Stimulated activated CD4-positive, alpha-beta T cell treated with anti-CD3 and anti-CD28 coated beads, Interleukin-12 subunit alpha, Interleukin-12 subunit beta, amount 100 ng/mL, for 24 hours (primary cell): ENCODE data around the gene LSP1.
A peak's percentile ranks its signal among the peaks of the same experiment; 100 is the strongest.
"Not testable (repeated sequence)": the region's sequence is repeated elsewhere in the genome, so short reads cannot be mapped to it uniquely, and the experiment has no call there.

Source experiments
- DNase-seq, 2 experiments: peaks; one replicate each; pipeline ENCODE4 v3.0.0-alpha.2; 2020; ENCODE audit warnings: low read depth in 2 of 2

Gene LSP1

DNA sequence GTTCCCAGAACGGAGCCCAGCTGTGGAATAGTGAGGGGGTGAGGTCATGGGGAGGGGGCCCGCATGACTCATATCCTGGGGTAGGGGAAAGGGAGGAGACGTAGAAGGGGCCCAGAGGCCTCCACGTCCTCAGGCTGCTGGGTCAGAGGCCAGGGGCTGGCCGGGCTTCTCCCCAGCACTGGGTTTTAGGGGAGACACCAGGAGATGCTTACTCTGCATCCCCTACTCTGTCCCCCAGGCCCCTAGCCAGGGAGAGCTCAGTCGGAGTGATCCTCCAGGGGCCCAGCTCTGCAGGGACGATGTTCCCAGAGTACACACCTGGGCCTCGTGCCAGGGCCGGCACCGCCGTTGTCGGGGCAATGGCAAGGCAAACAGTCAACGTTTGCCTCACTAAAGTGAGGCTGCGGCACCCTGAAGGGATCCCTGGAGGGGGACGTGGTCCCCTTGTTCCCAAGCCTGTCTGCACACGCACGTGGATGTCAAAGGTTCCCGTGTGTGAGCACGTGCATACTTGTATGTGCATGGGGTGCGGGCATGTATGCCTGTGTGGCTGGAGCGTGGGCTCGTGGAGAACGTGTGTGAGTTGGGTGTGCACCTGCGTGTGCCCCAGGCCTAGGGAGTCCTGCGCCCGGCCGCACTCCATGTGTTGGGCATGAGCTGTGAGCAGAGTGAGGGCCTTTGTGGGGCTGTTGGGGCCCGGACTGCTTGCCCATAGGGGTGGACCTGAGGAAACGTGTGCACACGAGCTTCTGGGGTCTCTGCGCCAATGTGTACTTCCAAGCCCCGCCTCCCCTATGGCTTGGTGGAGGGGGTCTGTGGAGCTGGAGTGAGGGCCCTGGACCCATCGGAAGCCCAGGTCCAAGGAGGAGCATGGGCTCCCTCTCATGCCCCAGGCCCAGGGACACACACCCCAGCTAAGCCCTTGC lies 24.6 kb downstream of the LSP1 start:
- no peak for DNase-seq

DNA sequence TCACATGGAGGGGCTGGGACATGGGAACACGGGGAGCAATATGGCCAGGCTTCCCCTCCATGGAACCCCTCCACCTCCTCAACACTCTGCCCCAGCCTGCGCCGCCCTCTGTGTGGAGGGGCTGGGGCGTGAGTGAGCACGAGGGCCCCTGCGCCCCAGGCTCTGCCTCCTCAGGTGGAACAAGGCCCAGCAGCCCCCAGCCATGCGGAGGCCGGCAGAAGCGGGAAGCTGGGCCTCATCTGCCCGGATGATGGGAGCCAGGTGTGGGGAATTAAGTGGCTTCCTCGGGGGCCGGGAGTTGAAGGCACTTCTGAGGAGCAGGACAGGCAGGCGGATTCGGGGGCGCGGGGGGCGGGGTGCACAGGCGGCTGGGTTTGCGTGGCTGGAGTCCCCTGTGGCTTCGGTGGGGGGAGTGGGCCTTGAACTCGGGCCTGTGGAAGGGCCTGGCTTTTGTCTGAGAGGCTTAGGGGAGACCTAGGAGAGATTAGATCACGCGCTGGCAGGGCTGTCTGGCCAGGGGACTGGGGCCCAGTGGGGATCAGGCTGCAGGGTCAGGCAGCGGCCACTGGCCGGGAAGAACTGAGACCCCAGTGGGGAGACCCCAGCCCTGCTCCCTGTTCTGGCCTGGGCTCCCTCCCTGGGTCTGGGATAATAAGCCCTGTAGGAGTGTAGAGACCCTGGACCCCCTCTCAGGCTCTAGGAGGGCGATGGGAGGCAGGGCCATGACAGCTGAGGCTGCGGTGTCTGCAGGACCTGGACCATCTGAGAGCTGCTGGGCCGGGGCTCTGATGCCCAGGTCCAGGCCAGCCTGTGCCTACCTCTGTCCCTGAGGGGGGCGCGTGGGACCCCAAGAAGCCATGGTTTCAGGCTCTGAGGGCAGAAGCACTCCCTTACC lies 25.5 kb downstream of the LSP1 start:
- DNase-seq, result no peak

DNA sequence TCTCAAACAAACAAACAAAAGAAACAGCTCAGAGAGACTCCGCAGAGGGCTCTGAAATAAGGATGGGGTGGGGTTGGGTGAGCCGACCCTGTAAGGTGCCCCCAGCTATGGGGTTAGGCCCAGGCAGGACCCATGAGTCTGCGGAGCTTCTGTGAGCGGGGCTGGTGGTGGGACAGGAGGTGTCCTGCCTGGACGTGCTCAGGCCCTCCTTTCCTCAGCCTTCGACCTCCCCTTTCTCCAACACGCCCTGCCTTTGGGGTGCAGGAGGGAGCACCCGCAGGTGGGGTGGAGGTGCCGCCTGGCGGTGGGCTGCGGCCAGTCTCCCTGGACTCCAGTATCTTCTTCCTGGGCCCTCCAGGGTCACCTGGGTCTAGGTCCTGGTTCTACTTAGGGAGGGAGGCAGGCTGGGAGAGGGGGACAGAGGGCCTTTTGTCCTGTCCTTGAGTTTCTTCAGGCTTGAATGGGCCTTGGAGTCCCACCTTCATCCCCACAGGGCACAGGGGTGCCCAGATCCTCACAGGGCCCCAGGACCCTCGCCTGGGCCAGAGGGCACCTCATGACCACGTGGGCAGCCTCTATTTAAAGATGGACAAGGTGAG lies 26.6 kb downstream of the LSP1 start:
- DNase-seq, result no peak

DNA sequence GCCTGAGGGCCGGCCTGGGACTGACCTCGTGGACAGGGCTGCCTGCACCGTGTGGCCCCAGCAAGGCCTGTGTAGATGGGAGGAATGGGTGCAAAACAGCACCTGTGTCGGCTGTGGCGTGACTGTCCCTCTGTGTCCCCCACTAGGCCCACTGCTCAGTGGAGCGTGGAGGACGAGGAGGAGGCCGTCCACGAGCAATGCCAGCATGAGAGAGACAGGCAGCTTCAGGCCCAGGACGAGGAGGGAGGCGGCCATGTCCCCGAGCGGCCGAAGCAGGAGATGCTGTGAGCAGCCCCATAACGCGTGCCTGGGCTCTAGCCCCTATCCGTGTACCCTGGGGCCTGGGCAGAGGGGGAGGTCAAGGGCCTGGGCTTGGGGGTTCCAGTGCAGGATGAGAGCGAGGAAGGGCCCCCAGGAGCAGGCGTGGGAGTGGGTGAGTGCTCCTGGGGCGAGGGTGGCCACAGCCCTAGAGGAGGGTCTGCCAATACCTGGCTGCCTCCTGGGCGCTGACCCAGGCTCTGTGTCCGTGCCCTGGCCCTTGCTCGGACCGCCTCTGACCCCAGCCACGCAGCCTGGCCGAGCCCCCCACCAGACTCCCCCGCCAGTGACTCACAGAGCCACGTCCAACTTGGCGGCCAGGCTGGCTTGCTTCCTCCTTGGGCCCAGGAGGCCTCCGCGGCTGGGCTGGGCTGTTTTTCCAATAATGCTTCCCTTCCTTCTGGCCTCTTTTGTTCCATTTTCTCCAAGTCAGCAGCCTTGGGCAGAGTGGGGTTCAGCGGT lies 27.2 kb downstream of the LSP1 start:
- DNase-seq, result no peak

DNA sequence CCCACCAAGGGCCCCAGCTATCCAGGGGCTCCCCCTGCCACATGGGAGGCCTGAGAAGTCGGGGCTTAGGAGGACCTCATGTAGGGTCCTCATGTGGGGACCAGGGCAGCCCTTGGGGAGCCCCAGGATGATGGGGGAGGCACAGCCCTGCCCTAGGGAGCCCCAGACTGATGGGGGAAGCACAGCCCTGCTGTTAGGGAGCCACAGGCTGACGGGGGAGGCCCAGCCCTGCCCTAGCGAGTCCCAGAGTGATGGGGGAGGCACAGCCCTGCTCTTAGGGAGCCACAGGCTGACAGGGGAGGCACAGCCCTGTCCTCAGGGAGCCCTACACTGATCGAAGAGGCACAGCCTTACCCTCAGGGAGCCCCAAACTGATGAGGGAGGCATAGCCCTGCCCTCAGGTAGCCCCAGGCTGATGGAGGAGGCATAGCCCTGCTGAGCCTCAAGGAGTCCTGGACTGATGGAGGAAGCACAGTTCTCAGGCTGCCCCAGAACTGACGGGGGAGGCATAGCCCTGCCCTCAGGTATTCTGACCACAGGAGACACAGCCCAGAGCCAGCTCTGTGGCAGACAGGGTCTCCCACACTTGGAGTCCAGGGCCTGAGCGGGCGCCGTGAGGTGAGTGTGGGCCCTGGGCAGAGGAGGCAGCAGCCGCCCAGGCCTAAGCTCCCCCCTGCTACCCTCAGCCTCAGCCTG lies 28.0 kb downstream of the LSP1 start:
- no peak for DNase-seq

DNA sequence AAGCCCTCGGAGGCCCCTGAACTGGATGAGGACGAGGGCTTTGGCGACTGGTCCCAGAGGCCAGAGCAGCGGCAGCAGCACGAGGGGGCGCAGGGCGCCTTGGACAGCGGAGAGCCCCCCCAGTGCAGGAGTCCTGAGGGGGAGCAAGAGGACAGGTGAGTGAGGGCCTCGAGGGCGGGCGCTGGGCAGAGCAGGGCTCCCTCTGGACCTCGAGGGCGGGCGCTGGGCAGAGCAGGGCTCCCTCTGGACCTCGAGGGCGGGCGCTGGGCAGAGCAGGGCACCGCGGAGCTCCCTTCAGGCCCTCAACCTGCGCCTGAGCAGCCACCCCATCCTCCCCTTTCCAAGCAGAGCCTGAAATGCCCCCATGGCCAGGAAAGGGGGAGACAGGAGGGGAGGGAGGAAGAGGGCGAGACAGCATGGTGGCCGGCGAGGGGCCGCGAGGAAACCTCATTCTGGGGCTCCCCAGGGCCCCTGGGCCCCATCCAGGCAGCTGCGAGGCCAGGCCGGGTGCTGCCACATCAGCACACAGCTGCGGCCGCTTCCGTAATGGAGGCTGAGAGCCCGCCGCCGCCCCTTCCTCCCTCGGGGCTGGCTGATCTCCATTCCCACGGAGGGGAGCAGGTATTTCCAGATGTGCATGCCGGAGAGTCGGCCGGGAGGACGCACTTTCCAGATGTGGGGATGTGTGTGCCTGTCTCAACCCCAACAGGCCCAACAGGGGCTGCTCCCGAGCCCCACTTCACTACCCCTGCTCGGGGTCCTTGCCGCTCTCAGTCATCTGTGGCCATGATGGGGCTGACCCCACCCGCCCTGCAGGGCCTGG lies 28.8 kb downstream of the LSP1 start:
- no peak for DNase-seq

DNA sequence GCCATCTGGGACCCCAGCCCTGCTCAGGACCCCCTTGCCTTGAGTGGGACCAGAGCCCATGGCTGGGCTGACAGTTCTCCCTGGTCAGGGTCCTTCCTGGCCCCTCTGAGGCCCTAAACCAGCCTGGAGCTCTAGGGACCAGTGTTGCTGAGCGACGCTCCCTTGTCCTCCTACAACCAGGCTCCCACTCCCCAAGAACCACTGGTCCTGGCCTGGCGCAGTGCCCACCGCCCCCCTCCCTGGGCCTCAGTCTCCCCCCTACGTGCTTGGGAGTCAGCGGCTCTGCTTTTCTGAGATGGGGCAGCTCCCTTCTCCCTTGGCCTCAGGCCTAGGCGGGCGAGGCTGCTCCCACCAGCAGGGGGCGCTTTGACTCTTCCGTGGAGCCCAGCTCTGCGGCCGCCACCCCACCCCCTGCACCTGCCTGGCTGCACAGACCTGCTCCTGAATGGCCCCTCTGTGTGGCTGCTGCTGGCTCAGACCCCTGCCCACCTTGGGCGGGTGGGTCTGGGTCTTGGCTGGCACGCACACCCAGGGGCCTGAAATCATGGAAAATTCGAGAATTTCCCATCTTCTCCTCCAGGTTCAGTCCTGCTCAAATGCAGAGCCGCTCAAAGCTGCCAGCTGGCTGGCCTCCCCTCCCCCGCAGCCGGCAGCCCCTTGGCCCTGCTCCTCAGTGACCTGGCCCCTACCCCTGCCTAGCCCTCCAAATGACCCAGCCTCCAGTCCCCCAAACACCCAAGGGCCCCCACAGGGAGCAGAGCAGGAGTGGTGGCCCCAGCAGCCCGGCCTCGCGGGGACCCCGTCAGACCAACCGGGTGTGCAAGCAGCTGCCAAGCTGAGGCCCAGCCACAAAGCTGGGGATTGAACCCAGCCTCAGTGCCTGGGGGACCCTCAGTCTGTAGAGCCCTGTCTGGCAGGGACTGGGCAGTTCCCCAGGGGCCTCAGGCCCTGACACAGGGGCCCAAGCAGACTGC lies 29.7 kb downstream of the LSP1 start:
- peak; percentile 59 to 80 for DNase-seq

DNA sequence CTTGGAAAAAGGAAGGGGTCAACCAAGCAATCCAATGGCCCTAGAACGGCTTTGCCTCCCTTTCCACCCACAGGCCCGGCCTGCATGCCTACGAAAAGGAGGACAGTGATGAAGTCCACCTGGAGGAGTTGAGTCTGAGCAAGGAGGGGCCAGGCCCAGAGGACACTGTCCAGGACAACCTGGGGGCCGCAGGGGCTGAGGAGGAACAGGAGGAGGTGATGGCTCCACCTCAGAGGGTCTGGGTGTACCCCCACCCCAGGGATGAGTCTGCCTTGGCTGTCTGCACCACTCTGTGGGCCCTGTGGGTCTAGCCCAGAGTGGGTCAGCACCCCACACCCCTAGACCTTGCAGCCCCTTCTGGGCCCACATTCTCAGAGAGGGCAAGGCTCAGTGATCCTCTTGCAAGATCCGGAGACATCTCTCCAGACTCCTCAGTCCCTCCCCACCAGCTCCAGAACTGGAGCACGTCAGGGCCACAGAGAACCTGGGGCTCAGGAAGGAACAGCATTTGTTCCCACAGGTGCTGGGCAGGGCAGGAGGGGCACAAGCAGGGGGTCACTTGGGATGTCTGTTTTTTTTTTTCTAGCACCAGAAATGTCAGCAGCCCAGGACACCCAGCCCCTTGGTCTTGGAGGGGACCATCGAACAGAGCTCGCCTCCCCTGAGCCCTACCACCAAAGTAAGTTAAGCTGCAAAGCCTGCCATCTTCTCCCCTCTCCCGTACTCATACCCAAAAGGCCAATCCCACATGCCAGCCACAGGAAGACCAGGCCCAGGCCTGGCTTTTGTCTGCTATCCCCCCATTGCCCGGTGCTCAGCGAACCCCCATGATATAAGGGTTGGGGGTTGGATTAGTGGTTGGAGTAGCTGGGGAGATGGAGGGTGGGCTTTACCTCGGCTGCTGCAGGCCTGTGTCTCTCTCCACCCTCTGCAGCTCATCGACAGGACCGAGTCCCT lies 30.7 kb downstream of the LSP1 start:
- no peak for DNase-seq

DNA sequence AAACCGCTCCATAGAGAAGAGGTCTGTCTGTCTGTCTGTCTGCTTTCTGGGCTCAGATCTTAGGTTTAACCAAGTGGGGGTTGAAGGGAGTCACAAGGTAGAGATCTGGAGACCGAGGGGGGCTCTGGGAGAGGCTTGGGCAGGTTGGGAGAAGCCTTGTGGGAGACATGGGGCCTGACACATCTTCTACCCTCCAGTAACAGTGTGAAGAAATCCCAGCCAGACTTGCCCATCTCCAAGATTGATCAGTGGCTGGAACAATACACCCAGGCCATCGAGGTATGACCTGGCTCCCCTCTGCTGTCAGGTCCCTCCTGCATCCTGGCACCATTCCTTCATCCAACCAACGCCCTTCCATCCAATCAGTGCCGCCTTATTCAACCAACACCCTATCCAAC lies 31.4 kb downstream of the LSP1 start:
- DNase-seq, result no peak

DNA sequence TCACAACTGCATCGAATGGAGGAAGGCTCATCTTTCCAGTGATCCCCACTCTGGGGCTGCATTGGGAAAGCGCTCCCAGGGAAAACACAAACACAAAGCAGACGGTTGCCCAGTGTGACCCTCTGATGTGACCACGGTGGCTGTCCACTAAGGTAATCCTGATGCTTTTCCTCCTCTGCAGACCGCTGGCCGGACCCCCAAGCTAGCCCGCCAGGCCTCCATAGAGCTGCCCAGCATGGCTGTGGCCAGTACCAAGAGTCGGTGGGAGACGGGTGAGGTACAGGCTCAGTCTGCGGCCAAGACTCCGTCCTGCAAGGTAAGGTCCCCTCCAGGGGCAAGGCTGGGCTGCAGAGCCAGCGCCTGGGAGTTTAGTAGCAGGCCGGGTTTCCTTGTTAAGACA lies 33.7 kb downstream of the LSP1 start:
- not testable (repeated sequence) for DNase-seq

DNA sequence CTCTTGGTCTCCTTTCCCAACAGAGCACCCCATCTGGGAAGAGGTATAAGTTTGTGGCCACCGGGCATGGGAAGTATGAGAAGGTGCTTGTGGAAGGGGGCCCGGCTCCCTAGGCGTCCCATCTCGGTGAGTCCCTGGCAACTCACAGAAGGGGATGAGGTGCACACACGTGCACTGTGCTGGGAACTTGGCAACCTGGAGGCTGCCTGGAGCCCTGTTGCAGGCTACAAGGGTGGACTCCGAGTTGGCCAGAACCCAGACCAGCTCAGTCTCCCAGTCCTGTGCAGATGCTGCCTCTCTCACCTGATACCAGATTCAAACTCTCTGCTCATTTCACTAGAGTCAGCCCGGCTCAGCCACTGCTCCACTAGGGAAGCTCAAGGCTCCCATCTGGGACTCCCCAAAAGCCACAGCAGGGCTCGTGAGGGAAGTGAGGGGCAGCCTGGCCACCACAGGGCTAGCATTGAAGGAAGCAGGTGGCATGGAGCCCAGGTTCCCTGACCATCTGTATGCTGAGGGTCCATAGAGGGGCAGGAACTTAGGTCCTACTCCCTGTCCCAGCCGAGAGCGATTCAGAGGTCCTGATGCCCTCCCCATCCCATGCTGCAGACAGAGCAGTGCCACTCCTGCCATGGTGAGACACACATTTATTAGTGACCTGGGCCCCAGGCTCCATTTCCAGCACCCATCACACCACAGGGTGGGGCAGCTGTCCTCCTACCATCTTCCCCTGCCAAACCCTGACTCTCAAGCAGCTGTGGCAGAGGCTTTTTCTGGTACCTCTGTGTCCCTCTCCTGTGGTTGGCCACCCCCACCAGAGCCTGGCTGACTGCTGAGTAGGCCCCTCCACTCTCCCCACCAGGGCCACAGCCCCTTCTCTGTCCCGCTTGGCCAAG lies 34.8 kb downstream of the LSP1 start:
- DNase-seq, result no peak

DNA sequence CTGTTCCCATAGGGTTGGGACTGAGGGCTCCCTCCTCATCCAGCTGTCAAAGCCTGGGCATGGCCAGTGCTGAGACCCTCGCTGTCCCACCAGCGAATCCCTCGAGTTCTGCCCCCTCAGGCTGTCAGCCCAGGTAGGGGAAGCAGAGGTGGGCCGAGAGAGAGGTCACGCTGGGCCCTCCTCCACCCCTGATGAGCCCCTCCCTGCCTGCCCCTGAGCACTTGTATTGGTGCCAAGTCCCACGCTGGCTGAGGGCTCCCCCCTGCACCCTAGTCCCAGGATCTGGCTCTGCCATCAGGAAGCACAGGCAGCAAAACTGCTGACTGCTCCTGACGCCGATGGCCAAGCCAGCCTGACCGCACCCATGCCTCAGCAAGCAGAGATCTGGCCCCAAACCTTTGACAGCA lies 35.5 kb downstream of the LSP1 start:
- no peak for DNase-seq

DNA sequence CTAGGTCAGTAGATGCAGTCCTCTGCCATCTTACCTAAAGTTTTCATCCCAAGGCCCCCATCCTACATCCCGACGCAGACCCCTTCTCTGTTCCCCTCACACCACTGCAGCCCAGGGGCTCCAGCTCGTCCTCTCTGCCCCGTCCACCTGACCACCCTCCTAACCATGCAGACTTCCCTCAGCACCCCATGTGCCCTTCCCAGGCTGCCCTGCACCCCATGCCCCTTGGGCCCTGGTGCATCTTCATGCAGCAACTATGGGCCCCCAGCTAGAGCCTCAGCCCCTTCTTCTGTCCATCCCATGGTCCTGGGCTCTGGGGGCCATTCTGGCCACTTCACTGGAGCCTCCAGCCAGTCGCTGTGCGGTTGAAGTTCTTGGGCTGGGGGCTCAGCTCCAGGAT lies 35.9 kb downstream of the LSP1 start:
- DNase-seq, result no peak

DNA sequence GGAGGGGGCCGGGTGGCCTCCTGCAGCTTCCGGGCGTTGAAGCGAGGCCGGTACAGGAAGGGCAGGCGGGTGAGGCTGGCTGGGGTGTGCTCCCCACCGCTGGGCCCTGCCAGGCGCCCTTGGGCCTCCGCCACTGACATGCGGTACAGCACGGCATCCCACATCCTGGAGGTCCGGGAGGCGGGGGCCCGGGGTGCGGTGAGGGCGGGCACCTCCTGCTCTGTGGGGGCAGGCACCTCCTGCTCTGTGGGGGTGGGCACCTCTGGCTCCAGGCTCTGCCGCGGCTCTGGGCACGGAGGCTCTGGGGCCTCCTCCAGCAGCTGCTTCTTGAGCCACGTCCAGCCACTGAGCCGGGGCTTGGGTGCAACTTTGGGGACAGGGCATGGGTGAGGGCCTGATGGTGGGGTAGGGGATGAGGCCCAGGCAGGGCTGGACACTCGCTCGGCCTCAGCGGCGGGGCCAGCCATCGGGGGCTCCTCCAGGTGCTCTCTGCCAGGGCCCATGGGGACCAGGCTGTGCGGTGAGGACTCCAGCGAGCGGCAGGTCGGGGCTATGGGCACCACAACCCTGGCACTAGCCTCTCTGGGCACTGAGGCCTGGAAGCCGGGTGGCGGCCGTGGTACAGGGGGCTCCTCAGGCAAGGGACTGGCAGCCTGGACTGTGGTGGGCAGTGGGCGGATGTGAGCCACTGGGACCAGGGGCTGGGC lies 36.5 kb downstream of the LSP1 start:
- peak in 1 of 2 experiments; percentile 59 for DNase-seq

DNA sequence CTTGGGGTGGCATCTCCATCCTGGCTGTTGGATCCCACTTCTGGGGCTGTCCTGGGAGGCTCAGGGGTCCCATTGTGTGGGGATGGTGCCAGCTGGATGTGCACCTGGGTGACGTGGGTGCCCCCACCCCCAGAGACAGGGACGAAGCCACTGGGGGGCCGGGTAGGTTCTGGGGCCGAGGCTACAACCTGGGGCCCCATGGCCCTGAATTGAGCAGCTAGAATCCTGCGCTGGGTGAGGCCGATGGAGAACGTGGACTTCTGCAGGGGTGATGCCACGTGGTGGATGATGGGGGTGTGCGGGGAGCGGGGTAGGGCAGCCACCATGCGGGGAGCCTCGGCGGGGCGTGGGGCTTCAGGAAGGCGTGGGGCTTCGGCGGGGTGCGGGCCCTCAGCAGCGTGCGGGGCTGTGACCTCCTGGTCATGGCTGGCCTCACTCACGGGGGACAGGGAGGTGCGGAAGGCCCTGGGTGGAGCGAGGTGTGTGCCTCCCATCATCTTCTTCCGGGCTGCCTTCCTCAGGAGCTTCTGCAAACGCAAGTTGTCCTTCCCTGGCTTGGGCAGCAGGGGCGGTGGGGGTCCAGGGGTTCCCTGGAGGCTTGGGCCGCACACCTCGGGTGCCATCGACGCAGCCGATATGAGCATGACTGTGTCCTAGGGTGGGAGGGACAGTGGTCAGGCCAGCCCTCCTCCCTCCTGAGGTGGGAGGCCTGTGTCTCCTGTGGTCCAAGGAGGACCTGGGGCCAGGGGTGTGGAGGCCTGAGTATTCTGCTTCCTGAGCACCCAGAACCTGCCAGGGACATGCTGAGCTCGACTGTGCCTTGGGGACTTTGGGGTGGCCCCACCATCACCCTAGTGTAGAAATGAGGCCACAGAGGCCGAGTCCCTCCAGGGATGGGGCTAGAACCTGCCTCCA lies 37.3 kb downstream of the LSP1 start:
- DNase-seq, result no peak
